Trophoblast cell (in vitro differentiated cells and primary cell): ENCODE results near the gene PLCB3.

Source experiments
- DNase-seq, 2 donors: peaks; one replicate each; pipeline ENCODE4 v3.0.0-alpha.2; 2016
- H2AFZ ChIP-seq: 2 replicates; pipeline ENCODE4 v1.6.1; 2013; ENCODE audit warnings: low read length, moderate library complexity, mild to moderate bottlenecking; ENCODE audit not compliant: insufficient read depth, poor library complexity
- H2AK5ac ChIP-seq: 2 replicates; pipeline ENCODE4 v1.6.1; 2013; ENCODE audit warnings: mild to moderate bottlenecking, low read length
- H2BK120ac ChIP-seq: 2 replicates; pipeline ENCODE4 v1.6.1; 2013; ENCODE audit warnings: low read length, mild to moderate bottlenecking, moderate library complexity; ENCODE audit not compliant: insufficient read depth, poor library complexity
- H2BK12ac ChIP-seq: 2 replicates; pipeline ENCODE4 v1.6.1; 2013; ENCODE audit warnings: mild to moderate bottlenecking, low read length, moderate library complexity
- H2BK5ac ChIP-seq: 2 replicates; pipeline ENCODE4 v1.6.1; 2013; ENCODE audit warnings: low read length, low read depth, moderate library complexity, mild to moderate bottlenecking; ENCODE audit not compliant: poor library complexity
- H3K14ac ChIP-seq: 2 replicates; pipeline ENCODE4 v1.6.1; 2013; ENCODE audit warnings: mild to moderate bottlenecking, low read length
- H3K18ac ChIP-seq: 2 replicates; pipeline ENCODE4 v1.6.1; 2013; ENCODE audit warnings: mild to moderate bottlenecking, low read length
- H3K23ac ChIP-seq: 2 replicates; pipeline ENCODE4 v1.6.1; 2013; ENCODE audit warnings: low read length
- H3K27ac ChIP-seq: 2 replicates; pipeline ENCODE4 v1.5.1; 2013; ENCODE audit warnings: low read depth, mild to moderate bottlenecking, inconsistent platforms, low read length, moderate library complexity
- H3K27me3 ChIP-seq: 2 replicates; pipeline ENCODE4 v1.6.1; 2013; ENCODE audit warnings: inconsistent platforms, mild to moderate bottlenecking, low read length, moderate library complexity; ENCODE audit not compliant: insufficient read depth
- H3K36me3 ChIP-seq, 2 experiments: 1 replicate in 1 of 2; 2 replicates in 1 of 2; pipeline ENCODE4 v1.6.1; 2013; ENCODE audit warnings: low read length in 2 of 2, mild to moderate bottlenecking in 2 of 2, moderate library complexity in 1 of 2; ENCODE audit not compliant: insufficient read depth in 2 of 2, control insufficient read depth in 1 of 2
- H3K4ac ChIP-seq: 2 replicates; pipeline ENCODE4 v1.6.1; 2013; ENCODE audit warnings: low read depth, mild to moderate bottlenecking, low read length, moderate library complexity
- H3K4me1 ChIP-seq, 2 experiments: 1 replicate in 1 of 2; 2 replicates in 1 of 2; pipeline ENCODE4 v1.6.1; 2013; ENCODE audit warnings: low read length in 2 of 2, mild to moderate bottlenecking in 2 of 2, moderate library complexity in 1 of 2; ENCODE audit not compliant: insufficient read depth in 2 of 2, control insufficient read depth in 1 of 2
- H3K4me2 ChIP-seq: 2 replicates; pipeline ENCODE4 v1.6.1; 2013; ENCODE audit warnings: inconsistent platforms, mild to moderate bottlenecking, low read length, moderate library complexity
- H3K4me3 ChIP-seq: 2 replicates; pipeline ENCODE4 v1.5.1; 2013; ENCODE audit warnings: mild to moderate bottlenecking, low read depth, low read length, inconsistent platforms
- H3K79me1 ChIP-seq: one replicate; pipeline ENCODE4 v1.6.1; 2013; ENCODE audit warnings: low read length
- H3K79me2 ChIP-seq: 2 replicates; pipeline ENCODE4 v1.6.1; 2013; ENCODE audit warnings: low read length, mild to moderate bottlenecking; ENCODE audit not compliant: control insufficient read depth, insufficient read depth, poor library complexity
- H3K9ac ChIP-seq: 2 replicates; pipeline ENCODE4 v1.6.1; 2013; ENCODE audit warnings: mild to moderate bottlenecking, low read length
- H3K9me3 ChIP-seq: 2 replicates; pipeline ENCODE4 v1.6.1; 2013; ENCODE audit warnings: low read depth, mild to moderate bottlenecking, control low read depth, inconsistent platforms, low read length; ENCODE audit not compliant: insufficient read depth
- H4K12ac ChIP-seq: 2 replicates; pipeline ENCODE4 v1.6.1; 2013; ENCODE audit warnings: low read depth, mild to moderate bottlenecking, low read length, moderate library complexity
- H4K8ac ChIP-seq: 2 replicates; pipeline ENCODE4 v1.6.1; 2013; ENCODE audit warnings: low read depth, mild to moderate bottlenecking, low read length, moderate library complexity
- H4K91ac ChIP-seq: one replicate; pipeline ENCODE4 v1.6.1; 2013; ENCODE audit warnings: low read depth, mild to moderate bottlenecking, low read length, moderate library complexity
- WGBS: extraction: QIAGEN DNeasy Blood & Tissue Kit; methylation state at CpG from one replicate; pipeline ENCODE4 v1.1.7; 2013; ENCODE audit warnings: missing lambda C conversion rate; ENCODE audit not compliant: insufficient read length, insufficient coverage; ENCODE audit errors: extremely low coverage; 5-methylcytosine and 5-hydroxymethylcytosine counted together

PLCB3 gene

DNA sequence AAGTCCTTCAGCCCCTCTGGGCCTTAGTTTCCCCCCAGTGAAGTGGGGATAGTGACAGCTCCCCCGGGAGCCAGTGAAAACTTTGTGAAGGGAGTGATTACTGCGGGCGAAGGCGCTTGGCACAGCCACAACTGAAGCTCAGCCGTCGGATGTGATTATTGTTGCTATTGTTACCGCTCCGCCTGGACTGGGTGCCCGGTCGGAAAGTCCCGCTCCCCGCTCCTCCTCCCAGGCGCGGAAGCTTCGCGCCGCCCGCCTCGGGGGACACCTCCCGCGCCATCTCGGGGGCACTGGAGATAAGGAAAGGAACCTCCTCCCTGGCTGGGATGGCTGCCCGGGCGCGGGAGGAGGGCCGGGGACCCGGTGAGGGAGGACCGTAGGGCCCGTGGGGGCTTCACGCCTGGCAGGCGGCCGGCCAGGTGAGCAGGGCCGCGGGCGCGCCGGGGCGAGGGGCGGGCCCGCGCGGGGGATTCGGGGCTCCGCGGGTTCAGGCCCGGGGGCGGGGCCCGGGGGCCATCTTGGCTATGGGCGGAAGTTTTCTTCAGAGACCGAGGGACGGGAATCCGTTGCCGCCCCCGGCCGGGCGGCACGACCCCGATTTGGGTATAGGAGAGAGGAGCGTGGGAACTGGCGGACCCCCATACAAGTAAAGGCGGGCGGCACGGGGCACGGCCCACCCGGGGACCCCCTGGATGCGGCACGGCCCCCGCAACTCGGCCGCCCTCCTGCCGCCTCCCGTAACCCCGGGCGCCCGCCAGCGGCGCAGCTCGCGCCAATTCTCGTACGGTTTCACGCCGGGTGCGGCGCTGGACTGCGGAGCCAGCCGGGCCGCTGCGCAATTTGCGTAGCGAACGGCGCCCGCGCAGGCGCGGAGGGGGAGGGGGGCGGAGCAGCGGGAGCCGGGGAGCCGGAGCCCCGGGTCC lies 33.9 kb downstream of the PLCB3 start, which contains the start of gene GPR137:
TSS of gene GPR137 (plus strand) at position 887 of the 923 bp plus-strand sequence. CDS start 677 bp downstream, outside the sequence.
- Histone ChIP-seq H3K4me3 (peak within 1 kb of the TSS; percentile 86), H4K91ac (peak within 1 kb of the TSS; percentile 76), H3K4ac (peak within 1 kb of the TSS; percentile 46), H3K36me3 (peaks cover 9 to 18% of the 10 kb centered on the region in 2 experiments), H4K12ac (peak within 1 kb of the TSS; percentile 49), H3K23ac (no peak within 1 kb of the TSS), H2AK5ac (peak within 1 kb of the TSS; percentile 77), H3K4me1 (peaks cover 14 to 18% of the 10 kb centered on the region in 2 experiments), H3K9ac (peak within 1 kb of the TSS; percentile 86), H2BK12ac (no peak within 1 kb of the TSS), H2BK120ac (peak within 1 kb of the TSS; percentile 59), H3K27ac (peak within 1 kb of the TSS; percentile 77), H3K4me2 (peak within 1 kb of the TSS; percentile 100), H4K8ac (peak within 1 kb of the TSS; percentile 81), H2AFZ (peak within 1 kb of the TSS; percentile 80), H3K27me3 (peaks cover 3% of the 10 kb centered on the region), H3K18ac (peak within 1 kb of the TSS; percentile 32), H3K79me1 (peaks cover 14% of the 10 kb centered on the region), H3K14ac (peak within 1 kb of the TSS; percentile 41), H3K9me3 (peaks cover 2% of the 10 kb centered on the region), H2BK5ac (peak within 1 kb of the TSS; percentile 63), H3K79me2 (peaks cover 7% of the 10 kb centered on the region)
- WGBS = no CpG with 5 or more reads among the region's 102 CpGs
- peak; percentile 67 to 81 for DNase-seq

DNA sequence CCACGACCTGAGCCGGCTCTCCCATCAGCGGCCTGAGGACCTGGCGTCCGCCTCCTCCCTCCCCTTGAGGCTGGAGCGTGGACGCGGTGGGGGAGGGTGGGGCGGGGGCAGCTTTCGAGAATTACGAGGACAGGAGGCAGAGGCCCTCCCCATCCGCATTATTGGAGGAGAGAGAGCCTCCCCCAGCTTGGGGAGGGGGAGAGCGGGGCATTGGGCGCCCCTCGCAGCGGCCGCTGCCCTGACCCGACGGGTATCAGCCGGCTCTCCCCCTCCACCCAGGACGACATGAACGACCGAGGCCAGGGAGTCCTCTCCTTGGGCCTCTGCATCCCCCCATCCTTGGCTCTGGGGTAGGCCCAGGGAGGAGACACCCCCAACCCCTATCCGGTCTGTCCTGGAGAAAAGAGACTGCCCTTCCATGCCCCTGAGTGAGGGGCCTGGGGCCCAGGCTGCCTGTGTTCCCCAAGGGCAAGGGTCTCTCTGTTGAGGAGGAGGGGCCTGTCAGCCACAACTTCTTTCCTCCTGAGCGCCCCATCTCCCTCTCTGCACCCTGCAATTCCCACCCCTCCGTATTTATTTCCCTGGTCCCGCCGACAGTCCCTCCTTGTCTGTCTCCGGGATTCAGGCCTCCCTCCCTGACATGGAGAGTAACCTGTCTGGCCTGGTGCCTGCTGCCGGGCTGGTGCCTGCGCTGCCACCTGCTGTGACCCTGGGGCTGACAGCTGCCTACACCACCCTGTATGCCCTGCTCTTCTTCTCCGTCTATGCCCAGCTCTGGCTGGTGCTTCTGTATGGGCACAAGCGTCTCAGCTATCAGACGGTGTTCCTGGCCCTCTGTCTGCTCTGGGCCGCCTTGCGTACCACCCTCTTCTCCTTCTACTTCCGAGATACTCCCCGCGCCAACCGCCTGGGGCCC lies 34.8 kb downstream of the PLCB3 start:
- H4K91ac ChIP-seq = peak overlapping the region; percentile 41
- H2AFZ ChIP-seq = peak overlapping the region; percentile 38
- peak overlapping the region; percentile 46 for H3K4ac ChIP-seq
- H3K79me1 ChIP-seq = peaks cover 14% of the 10 kb centered on the region
- H3K36me3 ChIP-seq = peaks cover 9 to 18% of the 10 kb centered on the region in 2 experiments
- no peak for DNase-seq
- H2AK5ac ChIP-seq = peak overlapping the region; percentile 77
- no peak overlapping the region for H3K23ac ChIP-seq
- H2BK5ac ChIP-seq = no peak overlapping the region
- H4K12ac ChIP-seq = peak overlapping the region; percentile 49
- peaks cover 2% of the 10 kb centered on the region for H3K9me3 ChIP-seq
- peak overlapping the region; percentile 8 for H3K9ac ChIP-seq
- H3K18ac ChIP-seq = peak overlapping the region; percentile 28
- peak overlapping the region; percentile 41 for H3K14ac ChIP-seq
- peak overlapping the region; percentile 100 for H3K4me2 ChIP-seq
- no peak overlapping the region for H3K27ac ChIP-seq
- peak overlapping the region; percentile 86 for H3K4me3 ChIP-seq
- peak overlapping the region; percentile 16 for H2BK120ac ChIP-seq
- WGBS = no CpG with 5 or more reads among the region's 40 CpGs
- peak overlapping the region; percentile 76 for H4K8ac ChIP-seq
- no peak overlapping the region for H2BK12ac ChIP-seq
- peaks cover 14 to 18% of the 10 kb centered on the region in 2 experiments for H3K4me1 ChIP-seq
- peaks cover 8% of the 10 kb centered on the region for H3K27me3 ChIP-seq
- peaks cover 7% of the 10 kb centered on the region for H3K79me2 ChIP-seq

DNA sequence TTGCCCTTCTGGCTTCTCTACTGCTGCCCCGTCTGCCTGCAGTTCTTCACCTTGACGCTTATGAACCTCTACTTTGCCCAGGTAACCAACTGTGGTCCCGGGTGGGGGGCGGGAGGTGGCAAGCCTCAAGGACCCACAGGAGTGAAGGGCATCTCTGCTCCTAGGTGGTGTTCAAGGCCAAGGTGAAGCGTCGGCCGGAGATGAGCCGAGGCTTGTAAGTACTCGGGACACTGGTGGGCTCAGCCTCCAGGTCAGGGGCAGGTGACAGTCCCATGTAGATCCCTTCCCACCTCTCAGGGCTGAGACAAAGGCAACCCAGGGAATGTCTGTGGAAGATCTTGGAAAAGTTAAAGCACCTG lies 35.5 kb downstream of the PLCB3 start:
- no CpG with 5 or more reads among the region's 9 CpGs for WGBS
- Histone ChIP-seq H3K4ac (no peak overlapping the region), H3K9ac (no peak overlapping the region)

More for the DNA sequence above, 35.5 kb downstream of the PLCB3 start:
- no peak overlapping the region for H2BK120ac ChIP-seq
- H3K14ac ChIP-seq = no peak overlapping the region
- H3K36me3 ChIP-seq = peaks cover 9 to 16% of the 10 kb centered on the region in 2 experiments
- no peak overlapping the region for H3K27ac ChIP-seq
- H3K27me3 ChIP-seq = peaks cover 15% of the 10 kb centered on the region
- H2BK12ac ChIP-seq = no peak overlapping the region
- peaks cover 7% of the 10 kb centered on the region for H3K79me2 ChIP-seq
- no peak overlapping the region for H4K8ac ChIP-seq
- peaks cover 14% of the 10 kb centered on the region for H3K79me1 ChIP-seq
- H4K91ac ChIP-seq = no peak overlapping the region
- no peak overlapping the region for H3K23ac ChIP-seq
- H2BK5ac ChIP-seq = no peak overlapping the region
- no peak for DNase-seq
- H2AK5ac ChIP-seq = no peak overlapping the region
- no peak overlapping the region for H2AFZ ChIP-seq
- no peak overlapping the region for H4K12ac ChIP-seq
- no peak overlapping the region for H3K4me2 ChIP-seq
- peak overlapping the region; percentile 0 for H3K4me3 ChIP-seq
- H3K18ac ChIP-seq = no peak overlapping the region
- H3K9me3 ChIP-seq = peaks cover 4% of the 10 kb centered on the region
- H3K4me1 ChIP-seq = peaks cover 14 to 21% of the 10 kb centered on the region in 2 experiments
